ENCODE measurements around the gene MRPS16.

DNA sequence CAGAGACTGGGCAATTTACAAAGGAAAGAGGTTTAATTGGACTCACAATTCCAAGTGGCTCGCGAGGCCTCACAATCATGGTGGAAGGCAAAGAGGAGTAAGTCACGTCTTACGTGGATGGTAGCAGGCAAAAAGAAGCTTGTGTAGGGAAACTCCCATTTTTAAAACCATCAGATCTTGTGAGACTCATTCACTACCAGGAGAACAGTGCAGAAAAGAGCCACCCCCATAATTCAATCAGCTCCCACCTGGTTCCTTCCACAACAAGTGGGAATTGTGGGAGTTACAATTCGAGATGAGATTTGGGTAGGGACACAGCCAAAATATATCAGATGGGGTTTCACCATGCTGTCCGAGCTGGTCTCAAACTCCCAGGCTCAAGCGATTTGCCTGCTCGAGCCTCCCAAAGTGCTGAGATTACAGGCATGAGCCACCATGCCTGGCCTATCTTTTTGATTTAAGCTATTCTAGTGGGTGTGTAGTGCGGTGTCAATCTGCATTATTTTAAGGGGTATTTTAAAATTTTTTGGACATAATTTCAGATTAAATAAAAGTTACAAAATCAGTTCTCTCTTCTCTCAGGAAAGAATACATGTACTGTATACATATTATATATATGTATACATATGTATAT is 9.0 kb upstream of the MRPS16 start:
- no peak for TF ChIP-seq ZNF263 (CRISPR knock-in tag; IDR thresholded peaks at IDR 0.05)
- TF ChIP-seq, protein P1, sequence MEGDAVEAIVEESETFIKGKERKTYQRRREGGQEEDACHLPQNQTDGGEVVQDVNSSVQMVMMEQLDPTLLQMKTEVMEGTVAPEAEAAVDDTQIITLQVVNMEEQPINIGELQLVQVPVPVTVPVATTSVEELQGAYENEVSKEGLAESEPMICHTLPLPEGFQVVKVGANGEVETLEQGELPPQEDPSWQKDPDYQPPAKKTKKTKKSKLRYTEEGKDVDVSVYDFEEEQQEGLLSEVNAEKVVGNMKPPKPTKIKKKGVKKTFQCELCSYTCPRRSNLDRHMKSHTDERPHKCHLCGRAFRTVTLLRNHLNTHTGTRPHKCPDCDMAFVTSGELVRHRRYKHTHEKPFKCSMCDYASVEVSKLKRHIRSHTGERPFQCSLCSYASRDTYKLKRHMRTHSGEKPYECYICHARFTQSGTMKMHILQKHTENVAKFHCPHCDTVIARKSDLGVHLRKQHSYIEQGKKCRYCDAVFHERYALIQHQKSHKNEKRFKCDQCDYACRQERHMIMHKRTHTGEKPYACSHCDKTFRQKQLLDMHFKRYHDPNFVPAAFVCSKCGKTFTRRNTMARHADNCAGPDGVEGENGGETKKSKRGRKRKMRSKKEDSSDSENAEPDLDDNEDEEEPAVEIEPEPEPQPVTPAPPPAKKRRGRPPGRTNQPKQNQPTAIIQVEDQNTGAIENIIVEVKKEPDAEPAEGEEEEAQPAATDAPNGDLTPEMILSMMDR (CRISPR knock-in tag; IDR thresholded peaks at IDR 0.05) = no peak
- TF ChIP-seq POLR2A (IDR thresholded peaks at IDR 0.05; ENCODE audit: insufficient read depth in 1 of 2, low read depth in 2 of 2, low read length in 2 of 2) = no peak
- TF ChIP-seq PHF8 (CRISPR knock-in tag; IDR thresholded peaks at IDR 0.05) = no peak
- no peak for TF ChIP-seq EZH2 (conservative IDR thresholded peaks at IDR 0.05; ENCODE audit: low read depth, low read length)
- no peak for TF ChIP-seq BHLHE40 (IDR thresholded peaks at IDR 0.05; ENCODE audit: low read length)
- TF ChIP-seq ZNF20 (CRISPR knock-in tag; IDR thresholded peaks at IDR 0.05) = no peak
- no peak for TF ChIP-seq SRSF9 (IDR thresholded peaks at IDR 0.05; ENCODE audit: borderline replicate concordance, insufficient read depth, low read depth, low read length, poor library complexity, severe bottlenecking)
- no peak for TF ChIP-seq NFATC3 (CRISPR knock-in tag; IDR thresholded peaks at IDR 0.05)
